ENCODE measurements around the gene TNFRSF1B.
"Not testable (repeated sequence)": the region's sequence is repeated elsewhere in the genome, so short reads cannot be mapped to it uniquely, and the experiment has no call there.

TNFRSF1B gene

DNA sequence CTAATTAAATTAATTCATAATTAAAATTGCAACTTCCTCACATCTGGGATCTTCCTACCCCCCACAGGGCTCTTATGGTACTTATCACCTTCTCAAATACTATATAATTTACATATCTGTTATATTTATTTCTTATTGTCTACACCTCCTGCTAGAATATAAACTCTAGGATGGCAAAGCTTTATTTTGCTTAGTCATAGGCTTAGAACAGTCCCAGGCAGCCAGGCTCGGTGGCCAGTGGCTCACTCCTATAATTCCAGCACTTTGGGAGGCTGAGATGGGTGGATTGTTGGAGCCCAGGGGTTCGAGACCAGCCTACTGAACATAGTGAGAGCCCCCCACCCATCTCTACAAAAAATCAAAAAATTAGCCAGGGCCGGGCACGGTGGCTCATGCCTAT is 53.0 kb downstream of the TNFRSF1B start:
- Histone ChIP-seq H3K27ac (ENCODE audit: low read depth, low read length) (no peak overlapping the region), H3K36me3 (ENCODE audit: insufficient read depth, low read length) (no peaks in the 10 kb centered on the region), H3K4me1 (ENCODE audit: insufficient read depth, low read length) (no peaks in the 10 kb centered on the region), H3K9ac (ENCODE audit: low read depth, low read length) (no peak overlapping the region), H3K9me3 (ENCODE audit: insufficient read depth, low read depth, low read length) (0 out of 2 replicates have a peak, but pooled peaks cover 14% of the 10 kb centered on the region), H3K4me3 (ENCODE audit: low read length) (no peak overlapping the region), H3K27me3 (ENCODE audit: insufficient read depth, low read length) (no peaks in the 10 kb centered on the region)
- WGBS: 99% methylated on average over 4 of the region's 4 CpGs

DNA sequence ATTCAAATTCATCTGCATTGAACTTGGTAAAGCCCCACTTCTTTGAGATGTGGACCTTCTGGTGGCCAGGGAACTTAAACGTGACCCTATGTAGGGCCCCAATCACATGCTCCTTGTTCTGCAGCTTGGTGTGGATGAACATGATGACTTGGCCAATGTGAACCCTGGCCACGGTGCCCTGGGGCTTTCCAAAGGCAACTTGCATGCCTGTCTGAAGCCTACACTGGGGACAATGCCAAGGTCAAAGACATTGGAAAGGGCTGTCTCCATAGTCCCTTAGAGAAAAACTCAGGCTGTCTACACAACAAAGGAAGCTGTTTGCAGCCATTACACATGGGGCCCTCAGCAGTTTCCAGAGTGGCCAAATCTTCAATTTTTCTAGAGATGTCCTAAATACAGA is 54.1 kb downstream of the TNFRSF1B start:
- Histone ChIP-seq H3K9ac (ENCODE audit: low read depth, low read length) (no peak overlapping the region), H3K4me1 (ENCODE audit: insufficient read depth, low read length) (no peaks in the 10 kb centered on the region), H3K4me3 (ENCODE audit: low read length) (no peak overlapping the region), H3K9me3 (ENCODE audit: insufficient read depth, low read depth, low read length) (0 out of 2 replicates have a peak, but pooled peaks cover 11% of the 10 kb centered on the region), H3K27me3 (ENCODE audit: insufficient read depth, low read length) (no peaks in the 10 kb centered on the region), H3K27ac (ENCODE audit: low read depth, low read length) (no peak overlapping the region), H3K36me3 (ENCODE audit: insufficient read depth, low read length) (no peaks in the 10 kb centered on the region)
- 87% methylated on average over 2 of the region's 2 CpGs for WGBS

DNA sequence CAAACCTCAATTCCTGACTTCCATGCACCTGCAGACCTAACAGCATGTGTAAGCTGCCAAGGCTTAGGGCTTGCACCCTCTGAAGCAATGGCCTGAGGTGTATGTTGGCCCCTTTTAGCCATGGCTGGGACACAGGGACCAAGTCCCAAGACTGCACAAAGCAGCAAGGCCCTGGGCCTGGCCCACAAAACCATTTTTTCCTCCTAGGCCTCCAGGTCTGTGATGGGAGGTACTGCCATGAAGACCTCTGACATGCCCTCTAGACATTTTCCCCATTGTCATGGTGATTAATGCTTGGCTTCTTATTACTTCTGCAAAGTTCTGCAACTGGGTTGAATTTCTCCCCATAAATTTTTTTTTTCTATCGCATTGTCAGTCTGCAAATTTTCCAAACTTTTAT is 55.9 kb downstream of the TNFRSF1B start:
- not testable (repeated sequence) for H3K4me1 ChIP-seq (ENCODE audit: insufficient read depth, low read length); H3K27ac ChIP-seq (ENCODE audit: low read depth, low read length); H3K9ac ChIP-seq (ENCODE audit: low read depth, low read length); H3K36me3 ChIP-seq (ENCODE audit: insufficient read depth, low read length); H3K27me3 ChIP-seq (ENCODE audit: insufficient read depth, low read length); H3K4me3 ChIP-seq (ENCODE audit: low read length); H3K9me3 ChIP-seq (ENCODE audit: insufficient read depth, low read depth, low read length)
- 100% methylated on average over 1 of the region's 1 CpG for WGBS

DNA sequence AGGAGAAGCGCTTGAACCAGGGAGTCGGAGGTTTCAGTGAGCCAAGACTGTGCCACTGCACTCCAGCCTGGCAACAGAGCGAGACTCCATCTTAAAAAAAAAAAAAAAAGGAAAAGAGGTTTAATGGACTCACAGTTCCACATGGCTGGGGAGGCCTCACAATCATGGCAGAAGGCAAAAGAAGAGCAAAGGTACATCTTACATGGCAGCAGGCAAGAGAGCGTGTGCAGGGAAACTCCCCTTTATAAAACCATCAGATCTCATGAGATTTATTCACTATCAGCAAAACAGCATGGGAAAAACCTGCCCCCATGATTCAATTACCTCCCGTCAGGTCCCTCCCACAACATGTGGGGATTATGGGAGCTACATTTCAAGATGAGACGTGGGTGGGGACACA is 57.3 kb downstream of the TNFRSF1B start:
- not testable (repeated sequence) for H3K27ac ChIP-seq (ENCODE audit: low read depth, low read length); H3K36me3 ChIP-seq (ENCODE audit: insufficient read depth, low read length); H3K9me3 ChIP-seq (ENCODE audit: insufficient read depth, low read depth, low read length); H3K4me3 ChIP-seq (ENCODE audit: low read length); H3K27me3 ChIP-seq (ENCODE audit: insufficient read depth, low read length); H3K4me1 ChIP-seq (ENCODE audit: insufficient read depth, low read length); H3K9ac ChIP-seq (ENCODE audit: low read depth, low read length)
- WGBS: 94% methylated on average over 6 of the region's 6 CpGs

DNA sequence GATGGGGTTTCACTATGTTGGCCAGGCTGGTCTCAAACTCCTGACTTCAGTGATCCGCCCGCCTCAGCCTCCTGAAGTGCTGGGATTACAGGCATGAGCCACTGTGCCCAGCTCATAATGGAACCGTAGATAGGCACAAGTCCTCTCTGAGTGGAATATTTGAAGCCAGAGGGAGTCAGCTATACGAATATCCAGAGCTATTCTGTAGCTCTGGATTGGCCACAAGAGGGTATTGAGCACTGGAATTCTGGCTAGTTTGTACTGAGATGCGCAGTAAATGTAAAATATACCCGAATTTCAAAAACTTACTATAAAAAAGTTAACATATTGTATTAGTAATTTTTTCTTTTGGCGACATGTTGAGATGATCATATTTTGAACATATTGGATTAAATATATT is 62.2 kb downstream of the TNFRSF1B start:
- H3K4me3 ChIP-seq (ENCODE audit: low read length): no peak overlapping the region
- 0 out of 2 replicates have a peak, but pooled peaks cover under 1% of the 10 kb centered on the region for H3K36me3 ChIP-seq (ENCODE audit: insufficient read depth, low read length)
- no peak overlapping the region for H3K27ac ChIP-seq (ENCODE audit: low read depth, low read length)
- no peaks in the 10 kb centered on the region for H3K27me3 ChIP-seq (ENCODE audit: insufficient read depth, low read length)
- WGBS: 95% methylated on average over 4 of the region's 7 CpGs
- H3K9me3 ChIP-seq (ENCODE audit: insufficient read depth, low read depth, low read length): no peaks in the 10 kb centered on the region
- peaks cover 12% of the 10 kb centered on the region; the same call in 1 of the 2 replicates for H3K4me1 ChIP-seq (ENCODE audit: insufficient read depth, low read length)
- H3K9ac ChIP-seq (ENCODE audit: low read depth, low read length): no peak overlapping the region

DNA sequence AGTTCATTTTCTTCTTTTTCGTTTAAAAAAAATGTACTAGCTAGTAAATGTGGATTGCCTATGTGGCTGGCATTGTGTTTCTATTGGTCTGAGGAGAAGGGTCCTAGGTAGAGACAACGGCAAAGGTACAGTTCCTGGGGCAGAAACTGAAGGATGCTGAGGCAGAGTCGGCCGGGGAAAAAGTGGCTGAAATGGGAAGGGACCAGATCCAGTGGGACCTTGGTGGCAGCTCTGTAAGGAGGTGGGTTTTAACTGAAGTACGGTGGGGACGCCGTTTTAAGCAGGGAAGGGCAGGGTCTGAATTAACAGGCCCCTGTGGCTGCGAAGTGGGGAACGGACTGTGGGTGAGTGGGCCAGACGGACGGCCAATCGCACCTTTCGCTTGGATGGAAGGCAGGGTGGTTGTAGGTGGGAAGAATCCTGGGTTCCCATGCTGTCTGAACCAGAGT is 62.6 kb downstream of the TNFRSF1B start:
- Histone ChIP-seq H3K4me1 (ENCODE audit: insufficient read depth, low read length) (peaks cover 12% of the 10 kb centered on the region; the same call in 1 of the 2 replicates), H3K36me3 (ENCODE audit: insufficient read depth, low read length) (0 out of 2 replicates have a peak, but pooled peaks cover 2% of the 10 kb centered on the region), H3K4me3 (ENCODE audit: low read length) (peak overlapping the region; percentile 89), H3K9me3 (ENCODE audit: insufficient read depth, low read depth, low read length) (no peaks in the 10 kb centered on the region), H3K27ac (ENCODE audit: low read depth, low read length) (no peak overlapping the region), H3K9ac (ENCODE audit: low read depth, low read length) (no peak overlapping the region), H3K27me3 (ENCODE audit: insufficient read depth, low read length) (no peaks in the 10 kb centered on the region)
- 76% methylated on average over 13 of the region's 13 CpGs for WGBS

DNA sequence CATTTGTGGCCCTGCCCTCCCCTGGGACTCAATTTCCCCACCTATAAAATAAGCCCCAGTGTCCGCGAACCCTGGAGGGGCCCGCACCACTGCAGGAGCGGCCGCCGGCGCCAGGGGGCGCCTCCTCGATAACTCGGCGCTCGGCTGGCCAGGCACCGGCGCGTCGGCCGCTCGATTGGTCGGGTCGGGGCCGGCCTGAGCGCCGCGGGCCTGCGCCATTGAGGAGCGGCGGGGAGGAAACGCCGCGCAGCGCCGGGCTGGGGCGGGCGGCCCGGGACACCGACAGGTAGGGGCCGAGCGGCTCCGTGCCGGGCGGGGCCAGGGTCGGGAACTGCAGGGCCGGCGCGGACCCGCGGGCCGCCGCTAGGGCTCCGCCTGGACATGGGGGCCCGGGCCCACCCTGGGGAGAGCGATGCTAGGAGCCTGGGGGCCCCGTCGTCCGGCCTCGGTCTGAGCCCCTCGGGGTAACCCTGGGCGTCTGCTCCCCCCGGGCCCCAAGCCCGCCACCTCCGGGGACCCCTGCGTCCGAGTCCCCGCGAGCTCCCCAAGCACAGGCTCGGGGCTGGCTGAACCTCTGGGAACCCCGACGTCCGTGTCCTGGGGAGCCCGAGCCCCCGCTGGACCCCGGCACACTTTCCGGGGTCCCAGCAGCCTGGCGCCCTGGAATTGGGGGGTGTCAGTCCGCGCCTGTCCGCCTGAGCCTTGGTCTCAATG is 63.2 kb downstream of the TNFRSF1B start, which contains the start of gene VPS13D:
Gene VPS13D, plus strand, starts transcription at position 196 of the 714 bp plus-strand sequence. CDS start 4,237 bp downstream, outside the sequence.
- WGBS: under 1% methylated on average over 77 of the region's 77 CpGs
- Histone ChIP-seq H3K27ac (ENCODE audit: low read depth, low read length) (no peak within 1 kb of the TSS), H3K9me3 (ENCODE audit: insufficient read depth, low read depth, low read length) (no peaks in the 10 kb centered on the region), H3K4me1 (ENCODE audit: insufficient read depth, low read length) (peaks cover 12% of the 10 kb centered on the region; the same call in 1 of the 2 replicates), H3K9ac (ENCODE audit: low read depth, low read length) (peak within 1 kb of the TSS; percentile 69), H3K36me3 (ENCODE audit: insufficient read depth, low read length) (peaks cover 5% of the 10 kb centered on the region; the same call in 1 of the 2 replicates), H3K4me3 (ENCODE audit: low read length) (peak within 1 kb of the TSS; percentile 89), H3K27me3 (ENCODE audit: insufficient read depth, low read length) (no peaks in the 10 kb centered on the region)

DNA sequence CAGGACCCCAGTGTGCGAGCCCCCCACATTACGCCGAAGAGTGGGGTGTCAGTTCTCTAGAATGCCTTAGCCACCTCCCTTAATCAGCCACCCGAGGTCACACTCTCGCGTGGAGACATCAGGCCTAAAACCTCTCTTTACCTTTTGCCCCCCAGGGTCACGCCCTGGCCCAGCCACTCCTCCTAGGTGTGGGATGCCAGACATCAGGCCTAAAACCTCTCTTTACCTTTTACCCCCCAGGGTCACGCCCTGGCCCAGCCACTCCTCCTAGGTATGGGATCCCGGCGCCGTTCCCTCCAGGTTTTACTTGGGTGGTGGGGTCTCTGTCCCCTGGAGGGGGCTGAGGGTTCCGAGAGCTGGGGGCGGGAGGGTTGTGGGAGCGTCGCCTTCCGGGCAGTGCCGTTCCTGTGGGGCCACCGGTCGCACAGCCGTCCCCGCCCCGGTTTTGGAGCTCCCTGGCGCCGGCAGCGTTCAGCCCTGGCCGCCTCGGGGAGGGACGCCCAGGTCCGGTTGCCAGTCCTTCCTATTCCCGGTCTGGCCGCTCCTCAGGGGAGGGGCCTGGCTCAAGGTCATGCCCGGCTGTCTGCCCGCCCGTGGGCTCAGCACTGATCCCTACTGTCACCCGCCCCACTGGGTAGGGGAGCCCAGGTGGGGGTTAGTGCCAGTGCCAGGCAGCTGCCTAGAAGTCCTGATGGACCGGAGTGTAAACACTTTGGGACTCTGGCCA is 63.9 kb downstream of the TNFRSF1B start:
- Histone ChIP-seq H3K27ac (ENCODE audit: low read depth, low read length) (no peak overlapping the region), H3K4me1 (ENCODE audit: insufficient read depth, low read length) (peaks cover 12% of the 10 kb centered on the region; the same call in 1 of the 2 replicates), H3K27me3 (ENCODE audit: insufficient read depth, low read length) (no peaks in the 10 kb centered on the region), H3K36me3 (ENCODE audit: insufficient read depth, low read length) (peaks cover 6% of the 10 kb centered on the region; the same call in 1 of the 2 replicates), H3K4me3 (ENCODE audit: low read length) (peak overlapping the region; percentile 89), H3K9me3 (ENCODE audit: insufficient read depth, low read depth, low read length) (no peaks in the 10 kb centered on the region), H3K9ac (ENCODE audit: low read depth, low read length) (peak overlapping the region; percentile 69)
- WGBS: 3% methylated on average over 36 of the region's 36 CpGs

DNA sequence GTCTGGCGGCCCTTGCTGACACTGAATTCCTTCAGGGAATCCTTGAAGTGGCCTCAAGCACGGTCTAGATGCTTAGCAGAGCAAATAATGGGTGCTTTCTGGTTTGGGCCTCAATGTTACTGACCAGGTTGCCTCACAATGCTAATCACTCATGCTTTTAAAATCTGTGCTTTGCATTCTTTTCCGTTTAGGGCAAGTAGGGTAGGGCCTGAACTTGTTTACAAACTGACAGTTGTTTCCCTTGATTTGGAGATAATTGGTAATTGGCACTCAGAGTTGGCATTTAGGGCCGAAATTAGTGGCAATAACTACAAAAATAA is 64.4 kb downstream of the TNFRSF1B start:
- Histone ChIP-seq H3K27me3 (ENCODE audit: insufficient read depth, low read length) (no peaks in the 10 kb centered on the region), H3K9me3 (ENCODE audit: insufficient read depth, low read depth, low read length) (no peaks in the 10 kb centered on the region), H3K27ac (ENCODE audit: low read depth, low read length) (no peak overlapping the region), H3K36me3 (ENCODE audit: insufficient read depth, low read length) (peaks cover 6% of the 10 kb centered on the region; the same call in 1 of the 2 replicates), H3K4me1 (ENCODE audit: insufficient read depth, low read length) (peaks cover 12% of the 10 kb centered on the region; the same call in 1 of the 2 replicates), H3K9ac (ENCODE audit: low read depth, low read length) (peak overlapping the region; percentile 57), H3K4me3 (ENCODE audit: low read length) (peak overlapping the region; percentile 89)
- 46% methylated on average over 4 of the region's 4 CpGs for WGBS

DNA sequence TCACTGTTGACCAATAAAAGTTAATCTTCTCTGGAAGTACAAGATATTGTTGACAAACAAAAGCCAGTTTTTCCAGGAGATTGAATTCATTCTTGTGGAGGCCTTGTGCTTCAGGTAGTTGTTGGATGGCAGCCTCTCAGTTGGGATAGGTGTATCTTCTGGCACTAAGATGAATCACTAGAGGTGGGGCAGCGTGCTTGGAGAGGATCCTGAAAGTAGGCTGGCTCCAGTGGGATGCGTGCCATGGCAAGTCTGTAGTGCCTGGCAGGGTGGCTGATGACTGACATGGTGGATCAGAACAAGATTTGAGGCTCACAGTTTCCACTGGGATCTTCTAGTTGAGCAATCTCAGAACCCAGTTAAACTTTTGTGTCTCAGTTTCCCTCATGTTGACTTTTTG is 65.4 kb downstream of the TNFRSF1B start:
- Histone ChIP-seq H3K9ac (ENCODE audit: low read depth, low read length) (no peak overlapping the region), H3K36me3 (ENCODE audit: insufficient read depth, low read length) (peaks cover 11% of the 10 kb centered on the region), H3K9me3 (ENCODE audit: insufficient read depth, low read depth, low read length) (no peaks in the 10 kb centered on the region), H3K27ac (ENCODE audit: low read depth, low read length) (no peak overlapping the region), H3K27me3 (ENCODE audit: insufficient read depth, low read length) (no peaks in the 10 kb centered on the region), H3K4me3 (ENCODE audit: low read length) (no peak overlapping the region), H3K4me1 (ENCODE audit: insufficient read depth, low read length) (peaks cover 12% of the 10 kb centered on the region; the same call in 1 of the 2 replicates)
- 91% methylated on average over 2 of the region's 2 CpGs for WGBS

DNA sequence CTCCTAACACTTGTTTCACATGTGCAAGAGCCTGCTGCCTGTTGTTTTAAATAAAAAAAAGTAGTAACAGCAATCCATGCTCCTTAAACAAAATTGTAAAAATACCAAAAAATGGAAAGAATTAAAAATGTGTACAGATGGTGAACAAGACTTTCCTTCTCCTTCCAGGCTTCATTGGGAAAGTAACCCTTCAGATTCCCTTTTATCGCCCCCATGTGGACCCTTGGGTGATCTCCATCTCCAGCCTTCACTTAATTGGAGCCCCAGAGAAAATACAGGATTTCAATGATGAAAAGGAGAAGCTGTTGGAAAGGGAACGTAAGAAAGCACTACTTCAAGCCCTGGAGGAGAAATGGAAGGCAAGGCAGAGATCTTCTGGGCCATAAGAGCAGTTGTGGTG is 77.3 kb downstream of the TNFRSF1B start:
- H3K36me3 ChIP-seq (ENCODE audit: insufficient read depth, low read length): peaks cover 32% of the 10 kb centered on the region
- H3K27ac ChIP-seq (ENCODE audit: low read depth, low read length): no peak overlapping the region
- no peaks in the 10 kb centered on the region for H3K27me3 ChIP-seq (ENCODE audit: insufficient read depth, low read length)
- no peak overlapping the region for H3K9ac ChIP-seq (ENCODE audit: low read depth, low read length)
- H3K4me3 ChIP-seq (ENCODE audit: low read length): no peak overlapping the region
- 51% methylated on average over 2 of the region's 2 CpGs for WGBS
- no peaks in the 10 kb centered on the region for H3K9me3 ChIP-seq (ENCODE audit: insufficient read depth, low read depth, low read length)
- peaks cover 24% of the 10 kb centered on the region for H3K4me1 ChIP-seq (ENCODE audit: insufficient read depth, low read length)
